ENCODE results near the gene ZEB2. TPM values are rescaled to one million over a fixed set of nuclear protein-coding genes. Genes with fewer than 3 reads are reported as not detected.

ZEB2 gene
- total RNA-seq, 1 donor from 2014 or later: 108 TPM

GRCh38 chr2:144358374-144358964 is 161.4 kb downstream of the ZEB2 start:
- Histone ChIP-seq H3K4me1 (ENCODE audit: control insufficient read depth in 3 of 3, insufficient read depth in 3 of 3, low read length in 3 of 3) (peaks cover 0 to 4% (median 0%) of the 10 kb centered on the region in 3 donors), H3K27ac (ENCODE audit: low read depth, low read length) (peak overlapping the region; percentile 45), H3K36me3 (ENCODE audit: control insufficient read depth in 3 of 3, insufficient read depth in 3 of 3, low read length in 3 of 3) (no peaks in the 10 kb centered on the region), H3K9ac (ENCODE audit: low read depth in 1 of 3, low read length in 3 of 3) (no peak overlapping the region), H3K9me3 (ENCODE audit: control insufficient read depth in 3 of 3, low read length in 3 of 3) (no peaks in the 10 kb centered on the region), H3K4me3 (ENCODE audit: low read length in 3 of 3) (no peak overlapping the region), H3K27me3 (ENCODE audit: control insufficient read depth in 3 of 3, insufficient read depth in 3 of 3, low read length in 3 of 3) (no peaks in the 10 kb centered on the region)

DNA sequence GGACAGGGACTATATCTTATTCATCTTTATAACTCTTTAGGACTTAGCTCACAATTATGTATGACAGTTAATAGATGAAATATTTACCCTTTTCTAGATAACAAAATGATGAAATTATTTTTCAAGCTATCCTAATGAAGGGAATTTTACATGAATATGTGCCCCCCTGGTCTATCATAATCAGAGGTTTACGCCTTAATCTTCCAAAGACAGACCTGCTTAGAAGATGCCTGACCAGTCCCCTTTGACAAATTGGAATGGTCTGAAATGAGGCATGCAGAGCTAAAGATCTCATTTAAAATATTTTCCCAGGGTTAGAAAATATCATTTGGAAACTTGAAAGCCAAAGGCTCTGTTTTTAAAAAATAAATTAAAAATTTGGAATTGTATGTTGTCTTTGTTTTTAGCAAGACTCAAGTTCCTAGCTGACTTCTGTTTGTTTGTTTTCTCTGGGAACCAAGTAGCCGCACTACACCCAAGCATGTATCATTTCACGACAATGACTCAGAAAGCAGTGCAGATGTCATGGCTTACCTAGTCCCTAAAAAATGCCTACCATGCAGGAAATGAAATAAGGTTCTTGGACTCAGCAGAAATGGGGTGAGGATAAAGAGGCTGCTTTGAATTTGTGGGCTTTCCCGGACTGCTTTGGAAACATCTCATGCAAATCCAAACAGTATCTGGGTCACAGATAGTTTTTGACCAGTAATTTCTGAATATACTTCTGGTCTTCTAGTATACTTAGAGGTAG is 162.1 kb downstream of the ZEB2 start:
- Histone ChIP-seq H3K27me3 (ENCODE audit: control insufficient read depth in 3 of 3, insufficient read depth in 3 of 3, low read length in 3 of 3) (no peaks in the 10 kb centered on the region), H3K36me3 (ENCODE audit: control insufficient read depth in 3 of 3, insufficient read depth in 3 of 3, low read length in 3 of 3) (no peaks in the 10 kb centered on the region), H3K4me1 (ENCODE audit: control insufficient read depth in 3 of 3, insufficient read depth in 3 of 3, low read length in 3 of 3) (peaks cover 0 to 4% (median 0%) of the 10 kb centered on the region in 3 donors), H3K4me3 (ENCODE audit: low read length in 3 of 3) (no peak overlapping the region), H3K9ac (ENCODE audit: low read depth in 1 of 3, low read length in 3 of 3) (no peak overlapping the region), H3K9me3 (ENCODE audit: control insufficient read depth in 3 of 3, low read length in 3 of 3) (no peaks in the 10 kb centered on the region), H3K27ac (ENCODE audit: low read depth, low read length) (peak overlapping the region; percentile 45)

- Histone ChIP-seq H3K4me1 (ENCODE audit: control insufficient read depth in 3 of 3, insufficient read depth in 3 of 3, low read length in 3 of 3) (peaks cover 0 to 4% (median 0%) of the 10 kb centered on the region in 3 donors), H3K4me3 (ENCODE audit: low read length in 3 of 3) (no peak overlapping the region), H3K27ac (ENCODE audit: low read depth, low read length) (no peak overlapping the region), H3K27me3 (ENCODE audit: control insufficient read depth in 3 of 3, insufficient read depth in 3 of 3, low read length in 3 of 3) (no peaks in the 10 kb centered on the region), H3K36me3 (ENCODE audit: control insufficient read depth in 3 of 3, insufficient read depth in 3 of 3, low read length in 3 of 3) (no peaks in the 10 kb centered on the region), H3K9ac (ENCODE audit: low read depth in 1 of 3, low read length in 3 of 3) (no peak overlapping the region), H3K9me3 (ENCODE audit: control insufficient read depth in 3 of 3, low read length in 3 of 3) (no peaks in the 10 kb centered on the region)
Observed at GRCh38 chr2:144356402-144356801, 163.5 kb downstream of the ZEB2 start.

GRCh38 chr2:144354953-144355352 is 165.0 kb downstream of the ZEB2 start:
- no peak overlapping the region for H3K27ac ChIP-seq (ENCODE audit: low read depth, low read length)

DNA sequence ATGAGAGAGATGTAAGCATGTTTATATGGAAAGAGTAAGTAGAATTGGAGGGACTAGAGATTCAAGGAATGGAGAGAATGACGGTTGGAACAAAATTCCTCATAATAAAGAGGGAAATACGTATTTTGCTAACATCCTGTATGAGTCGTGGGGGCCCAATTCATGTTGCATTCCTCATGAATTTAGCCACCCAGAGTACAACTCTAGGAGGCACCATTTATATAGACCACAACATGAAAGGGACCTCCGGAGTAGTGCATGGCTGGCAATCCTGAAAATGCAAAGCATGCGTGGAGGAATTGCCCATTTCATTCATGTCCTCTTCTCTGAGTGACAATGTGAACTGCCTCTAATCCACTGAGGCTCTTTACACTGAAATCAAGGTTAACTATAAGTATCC is 168.2 kb downstream of the ZEB2 start:
- H3K4me3 ChIP-seq (ENCODE audit: low read length in 3 of 3): no peak overlapping the region
- no peaks in the 10 kb centered on the region for H3K27me3 ChIP-seq (ENCODE audit: control insufficient read depth in 3 of 3, insufficient read depth in 3 of 3, low read length in 3 of 3)
- H3K4me1 ChIP-seq (ENCODE audit: control insufficient read depth in 3 of 3, insufficient read depth in 3 of 3, low read length in 3 of 3): peaks cover 0 to 7% (median 6%) of the 10 kb centered on the region in 3 donors
- no peak overlapping the region for H3K9ac ChIP-seq (ENCODE audit: low read depth in 1 of 3, low read length in 3 of 3)
- no peak overlapping the region for H3K27ac ChIP-seq (ENCODE audit: low read depth, low read length)
- no peaks in the 10 kb centered on the region for H3K36me3 ChIP-seq (ENCODE audit: control insufficient read depth in 3 of 3, insufficient read depth in 3 of 3, low read length in 3 of 3)
- no peaks in the 10 kb centered on the region for H3K9me3 ChIP-seq (ENCODE audit: control insufficient read depth in 3 of 3, low read length in 3 of 3)

More at GRCh38 chr2:144354953-144355352, 165.0 kb downstream of the ZEB2 start:
- H3K4me1 ChIP-seq (ENCODE audit: control insufficient read depth in 3 of 3, insufficient read depth in 3 of 3, low read length in 3 of 3): peaks cover 0 to 7% (median under 1%) of the 10 kb centered on the region in 3 donors
- H3K27me3 ChIP-seq (ENCODE audit: control insufficient read depth in 3 of 3, insufficient read depth in 3 of 3, low read length in 3 of 3): no peaks in the 10 kb centered on the region
- no peak overlapping the region for H3K9ac ChIP-seq (ENCODE audit: low read depth in 1 of 3, low read length in 3 of 3)
- no peak overlapping the region for H3K4me3 ChIP-seq (ENCODE audit: low read length in 3 of 3)
- H3K36me3 ChIP-seq (ENCODE audit: control insufficient read depth in 3 of 3, insufficient read depth in 3 of 3, low read length in 3 of 3): no peaks in the 10 kb centered on the region
- H3K9me3 ChIP-seq (ENCODE audit: control insufficient read depth in 3 of 3, low read length in 3 of 3): no peaks in the 10 kb centered on the region

- Histone ChIP-seq H3K27ac (ENCODE audit: low read depth, low read length) (peak overlapping the region; percentile 20), H3K27me3 (ENCODE audit: control insufficient read depth in 3 of 3, insufficient read depth in 3 of 3, low read length in 3 of 3) (no peaks in the 10 kb centered on the region), H3K36me3 (ENCODE audit: control insufficient read depth in 3 of 3, insufficient read depth in 3 of 3, low read length in 3 of 3) (no peaks in the 10 kb centered on the region), H3K4me1 (ENCODE audit: control insufficient read depth in 3 of 3, insufficient read depth in 3 of 3, low read length in 3 of 3) (peaks cover 0 to 7% (median 6%) of the 10 kb centered on the region in 3 donors), H3K9me3 (ENCODE audit: control insufficient read depth in 3 of 3, low read length in 3 of 3) (no peaks in the 10 kb centered on the region), H3K4me3 (ENCODE audit: low read length in 3 of 3) (no peak overlapping the region), H3K9ac (ENCODE audit: low read depth in 1 of 3, low read length in 3 of 3) (no peak overlapping the region)
Observed at GRCh38 chr2:144350151-144350802, 169.6 kb downstream of the ZEB2 start.

DNA sequence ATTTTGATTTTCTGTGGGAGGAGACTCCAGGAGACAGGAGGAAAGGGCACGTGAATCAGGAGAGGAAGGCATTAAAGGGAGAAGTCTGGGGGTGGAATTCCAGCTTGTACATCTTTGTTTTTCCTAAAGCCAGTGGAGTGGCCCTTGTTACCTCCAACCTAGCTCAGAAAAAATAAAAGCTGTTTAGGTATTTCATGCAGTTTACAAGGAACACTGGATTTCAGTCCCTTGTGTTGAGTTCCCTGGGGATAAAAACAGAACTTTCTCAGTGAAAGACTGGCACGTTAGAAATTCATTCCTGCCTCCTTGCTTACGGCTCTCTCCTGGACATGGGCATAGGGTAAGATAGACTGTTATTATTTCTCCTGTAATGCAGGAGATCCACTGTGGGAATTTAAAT is 170.2 kb downstream of the ZEB2 start:
- H3K9me3 ChIP-seq (ENCODE audit: control insufficient read depth in 3 of 3, low read length in 3 of 3): no peaks in the 10 kb centered on the region
- H3K4me1 ChIP-seq (ENCODE audit: control insufficient read depth in 3 of 3, insufficient read depth in 3 of 3, low read length in 3 of 3): peaks cover 0 to 7% (median 6%) of the 10 kb centered on the region in 3 donors
- H3K27ac ChIP-seq (ENCODE audit: low read depth, low read length): no peak overlapping the region
- no peak overlapping the region for H3K9ac ChIP-seq (ENCODE audit: low read depth in 1 of 3, low read length in 3 of 3)
- H3K36me3 ChIP-seq (ENCODE audit: control insufficient read depth in 3 of 3, insufficient read depth in 3 of 3, low read length in 3 of 3): no peaks in the 10 kb centered on the region
- no peaks in the 10 kb centered on the region for H3K27me3 ChIP-seq (ENCODE audit: control insufficient read depth in 3 of 3, insufficient read depth in 3 of 3, low read length in 3 of 3)
- no peak overlapping the region for H3K4me3 ChIP-seq (ENCODE audit: low read length in 3 of 3)

- Histone ChIP-seq H3K36me3 (ENCODE audit: control insufficient read depth in 3 of 3, insufficient read depth in 3 of 3, low read length in 3 of 3) (no peaks in the 10 kb centered on the region), H3K4me3 (ENCODE audit: low read length in 3 of 3) (no peak overlapping the region), H3K4me1 (ENCODE audit: control insufficient read depth in 3 of 3, insufficient read depth in 3 of 3, low read length in 3 of 3) (peaks cover 0 to 7% (median 6%) of the 10 kb centered on the region in 3 donors), H3K9ac (ENCODE audit: low read depth in 1 of 3, low read length in 3 of 3) (no peak overlapping the region), H3K9me3 (ENCODE audit: control insufficient read depth in 3 of 3, low read length in 3 of 3) (no peaks in the 10 kb centered on the region), H3K27me3 (ENCODE audit: control insufficient read depth in 3 of 3, insufficient read depth in 3 of 3, low read length in 3 of 3) (no peaks in the 10 kb centered on the region), H3K27ac (ENCODE audit: low read depth, low read length) (no peak overlapping the region)
Observed at GRCh38 chr2:144348846-144349245, 171.1 kb downstream of the ZEB2 start.

DNA sequence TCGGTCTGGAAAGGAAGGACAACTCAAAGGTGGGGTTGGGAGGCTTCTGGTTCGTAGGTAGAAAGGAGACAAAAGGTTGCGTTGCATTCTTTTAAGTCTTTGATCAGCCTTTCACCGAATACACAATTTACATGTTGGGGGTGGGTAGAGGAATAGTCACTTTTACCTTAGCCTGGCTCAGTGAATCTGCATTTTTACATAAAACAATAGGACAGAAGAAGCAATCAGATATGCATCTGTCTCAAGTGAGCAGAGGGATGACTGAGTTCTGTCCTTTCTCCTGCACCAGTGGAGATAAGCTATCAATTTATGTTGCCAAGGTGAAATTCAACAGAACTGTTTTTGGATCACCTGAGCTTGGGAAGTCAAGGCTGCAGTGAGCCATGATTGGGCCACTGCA is 173.7 kb downstream of the ZEB2 start:
- Histone ChIP-seq H3K27ac (ENCODE audit: low read depth, low read length) (no peak overlapping the region), H3K9me3 (ENCODE audit: control insufficient read depth in 3 of 3, low read length in 3 of 3) (no peaks in the 10 kb centered on the region), H3K36me3 (ENCODE audit: control insufficient read depth in 3 of 3, insufficient read depth in 3 of 3, low read length in 3 of 3) (no peaks in the 10 kb centered on the region), H3K4me1 (ENCODE audit: control insufficient read depth in 3 of 3, insufficient read depth in 3 of 3, low read length in 3 of 3) (peaks cover 0 to 7% (median 6%) of the 10 kb centered on the region in 3 donors), H3K9ac (ENCODE audit: low read depth in 1 of 3, low read length in 3 of 3) (no peak overlapping the region), H3K27me3 (ENCODE audit: control insufficient read depth in 3 of 3, insufficient read depth in 3 of 3, low read length in 3 of 3) (no peaks in the 10 kb centered on the region), H3K4me3 (ENCODE audit: low read length in 3 of 3) (no peak overlapping the region)

DNA sequence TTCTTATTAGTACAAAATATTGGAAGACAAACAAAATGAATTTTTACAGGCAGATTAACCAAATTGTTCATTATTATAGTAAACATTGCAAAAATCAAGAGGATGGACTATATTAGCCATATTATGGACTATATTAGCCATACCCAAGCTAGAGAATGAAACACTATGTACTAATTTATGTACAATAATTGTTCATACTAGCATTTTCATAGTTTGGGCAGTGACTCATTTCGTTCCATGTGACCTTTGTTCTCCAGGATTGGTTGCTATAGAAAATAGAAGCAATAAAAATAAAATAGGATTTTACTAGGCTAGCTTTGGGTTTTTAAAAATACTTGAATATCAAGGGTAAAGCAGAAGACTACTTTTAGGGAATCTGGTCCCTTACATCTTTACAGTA is 176.8 kb downstream of the ZEB2 start:
- no peak overlapping the region for H3K9ac ChIP-seq (ENCODE audit: low read depth in 1 of 3, low read length in 3 of 3)
- H3K27ac ChIP-seq (ENCODE audit: low read depth, low read length): no peak overlapping the region
- no peak overlapping the region for H3K4me3 ChIP-seq (ENCODE audit: low read length in 3 of 3)
- no peaks in the 10 kb centered on the region for H3K4me1 ChIP-seq (ENCODE audit: control insufficient read depth in 3 of 3, insufficient read depth in 3 of 3, low read length in 3 of 3)
- H3K36me3 ChIP-seq (ENCODE audit: control insufficient read depth in 3 of 3, insufficient read depth in 3 of 3, low read length in 3 of 3): no peaks in the 10 kb centered on the region
- H3K27me3 ChIP-seq (ENCODE audit: control insufficient read depth in 3 of 3, insufficient read depth in 3 of 3, low read length in 3 of 3): no peaks in the 10 kb centered on the region
- no peaks in the 10 kb centered on the region for H3K9me3 ChIP-seq (ENCODE audit: control insufficient read depth in 3 of 3, low read length in 3 of 3)
